ENCODE measurements around the gene ZNF619. TPM values are rescaled to one million over a fixed set of nuclear protein-coding genes. Genes with fewer than 3 reads are reported as not detected.

Gene ZNF619
- total and polyA plus RNA-seq, 9 of the 15 experiments (the other 6 are each of a cell fraction or from before 2014, with no cell fraction given) = 1.3 to 9.1 (median 6.3) TPM

GRCh38 chr3:40524568-40525285 is 47.8 kb downstream of the ZNF619 start, which contains the start of gene ZNF621 (continued):
- TF ChIP-seq ZNF586 (CRISPR knock-in tag; conservative IDR thresholded peaks at IDR 0.05) (no peak), BMI1 (IDR thresholded peaks at IDR 0.05; ENCODE audit: low read length) (no peak), ATF4 (CRISPR knock-in tag; IDR thresholded peaks at IDR 0.05) (peak; percentile 42; the same call in 1 of the 2 replicates), BRF1 (IDR thresholded peaks at IDR 0.05; ENCODE audit: borderline replicate concordance, extremely low read depth, insufficient read length) (no peak), SMC3 (conservative IDR thresholded peaks at IDR 0.05; ENCODE audit: insufficient read depth, low read depth, low read length) (no peak), KDM1A (IDR thresholded peaks at IDR 0.05) (no peak), USF1 (CRISPR knock-in tag; IDR thresholded peaks at IDR 0.05) (no peak), ESRRB (CRISPR knock-in tag; IDR thresholded peaks at IDR 0.05; ENCODE audit: borderline replicate concordance) (no peak), POLR2H (tag; IDR thresholded peaks at IDR 0.05; ENCODE audit: low read depth) (peak; percentile 95), MTA3 (IDR thresholded peaks at IDR 0.05; ENCODE audit: borderline replicate concordance) (peak; percentile 93), SAFB2 (IDR thresholded peaks at IDR 0.05; ENCODE audit: borderline replicate concordance, low read depth, low read length, severe bottlenecking) (no peak), DACH1 (IDR thresholded peaks at IDR 0.05; ENCODE audit: partially characterized antibody) (no peak), POLR2A (conservative IDR thresholded peaks at IDR 0.05) (peak; percentile 98), RCOR1 (IDR thresholded peaks at IDR 0.05; ENCODE audit: borderline replicate concordance in 1 of 2, low read depth in 2 of 2, low read length in 2 of 2) (no peak), U2AF1 (optimal IDR thresholded peaks at IDR 0.05; ENCODE audit: low read depth, low read length) (peak; percentile 82), HDAC2 (IDR thresholded peaks at IDR 0.05) (no peak), ZNF79 (CRISPR knock-in tag; IDR thresholded peaks at IDR 0.05; ENCODE audit: low read depth) (no peak), HMG20A (CRISPR knock-in tag; conservative IDR thresholded peaks at IDR 0.05) (no peak), CREM (IDR thresholded peaks at IDR 0.05; ENCODE audit: low read depth) (peak; percentile 78), SMAD1 (IDR thresholded peaks at IDR 0.05; ENCODE audit: low read depth, low read length, partially characterized antibody) (no peak), KLF6 (CRISPR knock-in tag; IDR thresholded peaks at IDR 0.05; ENCODE audit: borderline replicate concordance) (no peak; the same call in 1 of the 2 replicates), HIVEP1 (CRISPR knock-in tag; IDR thresholded peaks at IDR 0.05) (peak; percentile 14; the same call in 1 of the 2 replicates), NELFE (IDR thresholded peaks at IDR 0.05; ENCODE audit: insufficient read depth, insufficient read length) (no peak), ZNF507 (tag; conservative IDR thresholded peaks at IDR 0.05) (no peak), ZBTB5 (IDR thresholded peaks at IDR 0.05) (no peak), ZNF263 (CRISPR knock-in tag; IDR thresholded peaks at IDR 0.05; ENCODE audit: borderline replicate concordance) (peak; percentile 48; the same call in 1 of the 2 replicates), POU5F1 (IDR thresholded peaks at IDR 0.05; ENCODE audit: borderline replicate concordance, low read depth, low read length, partially characterized antibody) (no peak)

Measured in K562 (cell line).